Kidney (tissue), 14 donors: Measurements from ENCODE around the gene SH3RF3. TPM values are rescaled to one million over a fixed set of nuclear protein-coding genes. Genes with fewer than 3 reads are reported as not detected.
"Not testable (repeated sequence)": the region's sequence is repeated elsewhere in the genome, so short reads cannot be mapped to it uniquely, and the experiment has no call there.

Source experiments
- DNase-seq, 5 donors: peaks; one replicate each; pipeline ENCODE4 v3.0.0-alpha.2; 2013 to 2020
- FAIRE-seq: peaks from 2 replicates; lab custom pipeline; 2012; peaks lifted over from hg19 to GRCh38; lab: Jason Lieb, UNC
- H3K27ac ChIP-seq, 2 donors: one replicate each; pipeline ENCODE4 v1.7.0; 2013; ENCODE audit warnings: low read depth in 2 of 2, low read length in 2 of 2, inconsistent platforms in 1 of 2
- H3K27me3 ChIP-seq: one replicate; pipeline ENCODE4 v1.7.1; 2013; ENCODE audit warnings: low read length, inconsistent platforms; ENCODE audit not compliant: control insufficient read depth, insufficient read depth
- H3K36me3 ChIP-seq, 3 donors: one replicate each; pipeline versions ENCODE4 v1.7.0 to v1.7.1; 2013; ENCODE audit warnings: low read length in 3 of 3, control low read depth in 1 of 3, inconsistent platforms in 1 of 3; ENCODE audit not compliant: insufficient read depth in 3 of 3, control insufficient read depth in 2 of 3
- H3K4me1 ChIP-seq, 3 donors: one replicate each; pipeline versions ENCODE4 v1.7.0 to v1.7.1; 2013; ENCODE audit warnings: low read length in 3 of 3, inconsistent platforms in 1 of 3, low read depth in 1 of 3; ENCODE audit not compliant: control insufficient read depth in 2 of 3, insufficient read depth in 2 of 3
- H3K4me3 ChIP-seq, 3 donors: one replicate each; pipeline versions ENCODE4 v1.7.0 to v1.8.1; 2013; ENCODE audit warnings: low read length in 3 of 3, control low read depth in 1 of 3, inconsistent platforms in 1 of 3
- H3K9ac ChIP-seq, 3 donors: one replicate each; pipeline versions ENCODE4 v1.7.0 to v1.7.1; 2013; ENCODE audit warnings: low read length in 3 of 3, control low read depth in 1 of 3, inconsistent platforms in 1 of 3
- H3K9me3 ChIP-seq, 3 donors: one replicate each; pipeline versions ENCODE4 v1.7.0 to v1.7.1; 2013; ENCODE audit warnings: low read length in 3 of 3, control low read depth in 1 of 3, inconsistent platforms in 1 of 3; ENCODE audit not compliant: control insufficient read depth in 2 of 3, insufficient read depth in 1 of 3
- CTCF ChIP-seq: IDR thresholded peaks from 3 replicates; pipeline ENCODE4 v1.5.1; 2012; ENCODE audit warnings: mild to moderate bottlenecking, moderate library complexity, borderline replicate concordance; ENCODE audit not compliant: insufficient read depth; ENCODE audit errors: extremely low read depth
- intact Hi-C: fragments of 100-400 bp; cut with DNase I; formaldehyde crosslinking; loops from one replicate; pipeline ENCODE4 v1.11.1; 2022
- polyA plus RNA-seq: library from polyadenylated mRNA; stranded (reverse); fragments of 350-450 nt; fragmentation: Illumina TruSeq; extraction: RNeasy Lipid Tissue Mini Kit (QIAGEN cat#74804); gene quantifications from one replicate; pipeline ENCODE4 v1.2.3, GENCODE V29; 2014; ENCODE audit warnings: low read depth, low replicate concordance; ENCODE audit not compliant: insufficient read depth
- total RNA-seq: library from RNA; stranded (reverse); fragmentation: NEBNext Ultra II Directional; extraction: Animal tissue kit (Norgen Biotek cat#: 25700); gene quantifications from one replicate; pipeline ENCODE4 v1.2.1, GENCODE V29; 2021
- donor health status: control.
- donor health status: control.
- donor health status: control.
- donor health status: control.
- donor health status: control.
- donor health status: DM: yes; HTN: yes; CAD: no.
- donor health status: Normal renal cell carcinoma (clear cell type).

Gene SH3RF3
- total and polyA plus RNA-seq, 2 donors from 2014 or later: 1.7 to 10.7 TPM

GRCh38 chr2:109159096-109159495, 30.1 kb downstream of the SH3RF3 start:
- no peak for TF ChIP-seq CTCF
- intact Hi-C loops: no loop called here
- FAIRE-seq: no peak

GRCh38 chr2:109160714-109161440, 31.9 kb downstream of the SH3RF3 start:
- intact Hi-C loops: no loop called here
- H3K4me1 ChIP-seq: peaks cover 0 to 9% (median 7%) of the 10 kb centered on the region in 3 donors
- H3K27ac ChIP-seq: no peak overlapping the region
- no peak overlapping the region for H3K4me3 ChIP-seq
- FAIRE-seq (no peak), DNase-seq (no peak)
- TF ChIP-seq CTCF: no peak
- H3K9me3 ChIP-seq: no peaks in the 10 kb centered on the region
- H3K36me3 ChIP-seq: no peaks in the 10 kb centered on the region
- no peaks in the 10 kb centered on the region for H3K27me3 ChIP-seq
- no peak overlapping the region for H3K9ac ChIP-seq

More at GRCh38 chr2:109159096-109159495, 30.1 kb downstream of the SH3RF3 start:
- no peak overlapping the region for H3K27ac ChIP-seq
- no peaks in the 10 kb centered on the region for H3K36me3 ChIP-seq
- peaks cover 0 to 4% (median 0%) of the 10 kb centered on the region in 3 donors for H3K4me1 ChIP-seq
- H3K9me3 ChIP-seq: no peaks in the 10 kb centered on the region
- no peaks in the 10 kb centered on the region for H3K27me3 ChIP-seq
- no peak for DNase-seq
- no peak overlapping the region for H3K4me3 ChIP-seq
- no peak overlapping the region for H3K9ac ChIP-seq

GRCh38 chr2:109162367-109162766, 33.4 kb downstream of the SH3RF3 start:
- H3K27ac ChIP-seq, intact Hi-C loops, DNase-seq, H3K9me3 ChIP-seq, H3K4me3 ChIP-seq, H3K9ac ChIP-seq, H3K36me3 ChIP-seq, FAIRE-seq, H3K27me3 ChIP-seq, H3K4me1 ChIP-seq: not testable (repeated sequence)

- Histone ChIP-seq H3K4me1 (peaks cover 0 to 9% (median 7%) of the 10 kb centered on the region in 3 donors), H3K27ac (no peak overlapping the region), H3K36me3 (no peaks in the 10 kb centered on the region), H3K9ac (no peak overlapping the region), H3K4me3 (no peak overlapping the region), H3K27me3 (no peaks in the 10 kb centered on the region), H3K9me3 (no peaks in the 10 kb centered on the region)
- no peak for TF ChIP-seq CTCF
- DNase-seq (no peak), FAIRE-seq (no peak)
- intact Hi-C loops: no loop called here
Measured at GRCh38 chr2:109162999-109163398, 34.0 kb downstream of the SH3RF3 start.
